Glutamatergic neuron (in vitro differentiated cells): ENCODE measurements around the gene ABI3BP. TPM values are rescaled to one million over a fixed set of nuclear protein-coding genes. Genes with fewer than 3 reads are reported as not detected.

ENCODE experiments used
- DNase-seq: peaks from one replicate; pipeline ENCODE4 v3.0.0; 2022
- H3K27ac Mint-ChIP-seq: one replicate; pipeline ENCODE4 v1.8.0; 2020; ENCODE audit warnings: mild to moderate bottlenecking, mixed read lengths, inconsistent platforms; ENCODE audit not compliant: unreplicated experiment
- H3K27me3 Mint-ChIP-seq: one replicate; pipeline ENCODE4 v1.8.0; 2020; ENCODE audit warnings: mild to moderate bottlenecking, moderate library complexity, mixed read lengths, inconsistent platforms; ENCODE audit not compliant: unreplicated experiment
- H3K36me3 Mint-ChIP-seq: one replicate; pipeline ENCODE4 v1.8.0; 2020; ENCODE audit warnings: mild to moderate bottlenecking, mixed read lengths, inconsistent platforms; ENCODE audit not compliant: unreplicated experiment
- H3K4me1 Mint-ChIP-seq: one replicate; pipeline ENCODE4 v1.8.0; 2020; ENCODE audit warnings: mild to moderate bottlenecking, low read depth, mixed read lengths, inconsistent platforms; ENCODE audit not compliant: unreplicated experiment
- H3K4me3 Mint-ChIP-seq: one replicate; pipeline ENCODE4 v1.8.0; 2020; ENCODE audit warnings: mild to moderate bottlenecking, mixed read lengths, inconsistent platforms; ENCODE audit not compliant: unreplicated experiment
- H3K9me3 Mint-ChIP-seq: one replicate; pipeline ENCODE4 v1.8.0; 2020; ENCODE audit warnings: mild to moderate bottlenecking, moderate library complexity, mixed read lengths, inconsistent platforms; ENCODE audit not compliant: unreplicated experiment
- CTCF ChIP-seq: fragments of 200-600 bp; sonication (generic); IDR thresholded peaks from one replicate; pipeline ENCODE4 v1.5.0; 2021; ENCODE audit not compliant: partially characterized antibody, unreplicated experiment
- total RNA-seq: library from RNA; stranded (reverse); fragmentation: NEBNext Ultra II Directional; extraction: Animal tissue kit (Norgen Biotek cat#: 25700); gene quantifications from one replicate; pipeline ENCODE4 v1.2.1, GENCODE V29; 2021; ENCODE audit not compliant: unreplicated experiment

Gene ABI3BP
- total RNA-seq, 1 donor from 2014 or later: not detected

GRCh38 chr3:100976611-100977010 lies 16.6 kb downstream of the ABI3BP start:
- no peak overlapping the region for H3K27ac Mint-ChIP-seq
- H3K9me3 Mint-ChIP-seq: no peaks in the 10 kb centered on the region

GRCh38 chr3:100975714-100976113 lies 17.5 kb downstream of the ABI3BP start:
- TF ChIP-seq CTCF: no peak
- H3K27me3 Mint-ChIP-seq: no peaks in the 10 kb centered on the region
- H3K27ac Mint-ChIP-seq: no peak overlapping the region
- DNase-seq: no peak
- H3K4me1 Mint-ChIP-seq: no peaks in the 10 kb centered on the region
- no peaks in the 10 kb centered on the region for H3K9me3 Mint-ChIP-seq
- no peak overlapping the region for H3K4me3 Mint-ChIP-seq
- H3K36me3 Mint-ChIP-seq: no peaks in the 10 kb centered on the region

More at GRCh38 chr3:100976611-100977010, 16.6 kb downstream of the ABI3BP start:
- no peaks in the 10 kb centered on the region for H3K4me1 Mint-ChIP-seq
- no peaks in the 10 kb centered on the region for H3K27me3 Mint-ChIP-seq
- DNase-seq: no peak
- no peaks in the 10 kb centered on the region for H3K36me3 Mint-ChIP-seq
- H3K4me3 Mint-ChIP-seq: no peak overlapping the region
- TF ChIP-seq CTCF: no peak

- Mint-ChIP-seq H3K27ac (no peak overlapping the region), H3K36me3 (no peaks in the 10 kb centered on the region), H3K4me3 (no peak overlapping the region), H3K4me1 (no peaks in the 10 kb centered on the region), H3K27me3 (no peaks in the 10 kb centered on the region), H3K9me3 (no peaks in the 10 kb centered on the region)
- no peak for DNase-seq
- no peak for TF ChIP-seq CTCF
Measured at GRCh38 chr3:100973594-100973993, 19.6 kb downstream of the ABI3BP start.

- no peaks in the 10 kb centered on the region for H3K4me1 Mint-ChIP-seq
- no peak overlapping the region for H3K27ac Mint-ChIP-seq
- H3K9me3 Mint-ChIP-seq: no peaks in the 10 kb centered on the region
- H3K36me3 Mint-ChIP-seq: no peaks in the 10 kb centered on the region
- no peaks in the 10 kb centered on the region for H3K27me3 Mint-ChIP-seq
- DNase-seq: no peak
- TF ChIP-seq CTCF: no peak
- H3K4me3 Mint-ChIP-seq: no peak overlapping the region
Measured at GRCh38 chr3:100972867-100973266, 20.4 kb downstream of the ABI3BP start.

- Mint-ChIP-seq H3K9me3 (no peaks in the 10 kb centered on the region), H3K27me3 (no peaks in the 10 kb centered on the region), H3K4me3 (no peak overlapping the region), H3K36me3 (no peaks in the 10 kb centered on the region), H3K27ac (no peak overlapping the region), H3K4me1 (no peaks in the 10 kb centered on the region)
- DNase-seq: no peak
- TF ChIP-seq CTCF: no peak
Measured at GRCh38 chr3:100972301-100972844, 20.8 kb downstream of the ABI3BP start.
